ENCODE data around the gene ZNF785.

ZNF785 gene

DNA sequence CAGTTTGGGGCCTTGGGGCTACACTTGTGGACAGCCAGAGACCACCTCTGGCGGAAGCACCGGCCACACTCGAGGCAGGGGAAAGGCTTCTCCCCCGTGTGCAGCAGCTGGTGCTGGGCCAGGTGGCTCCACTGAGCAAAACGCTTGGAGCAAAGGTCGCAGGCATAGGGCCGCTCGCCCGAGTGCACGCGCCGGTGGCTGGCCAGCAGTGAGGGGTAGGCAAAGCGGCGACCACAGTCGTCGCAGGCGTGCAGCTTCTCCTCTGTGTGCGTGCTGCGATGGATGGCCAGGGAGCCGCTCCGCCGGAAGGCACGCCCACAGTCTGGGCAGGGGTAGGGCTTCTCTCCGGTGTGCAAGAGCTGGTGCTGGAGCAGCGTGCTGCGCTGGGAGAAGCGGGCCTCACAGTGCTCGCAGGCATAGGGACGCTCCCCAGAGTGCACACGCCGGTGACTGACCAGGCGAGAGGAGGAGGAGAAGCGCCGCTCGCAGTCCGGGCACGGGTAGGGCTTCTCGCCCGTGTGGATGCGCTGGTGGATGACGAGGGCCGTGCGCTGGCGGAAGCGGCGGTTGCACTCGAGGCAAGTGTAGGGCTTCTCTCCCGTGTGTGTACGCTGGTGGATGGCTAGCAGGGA is 18.9 kb upstream of the ZNF785 start:
- Histone ChIP-seq H3K79me1 (ENCODE audit: low read length) (no peaks in the 10 kb centered on the region), H3K9ac (ENCODE audit: low read length) (no peak overlapping the region), H3K18ac (ENCODE audit: low read length) (no peak overlapping the region), H2AK5ac (ENCODE audit: low read length) (no peak overlapping the region), H3K4me2 (ENCODE audit: low read length) (no peak overlapping the region), H3K4me3 (ENCODE audit: low read depth, low read length) (peak overlapping the region; percentile 16), H4K91ac (ENCODE audit: low read depth, low read length) (no peak overlapping the region), H3K14ac (ENCODE audit: low read length) (no peak overlapping the region), H2AFZ (ENCODE audit: insufficient read depth, low read length, poor library complexity) (no peak overlapping the region), H3K79me2 (ENCODE audit: control insufficient read depth, insufficient read depth, low read length, poor library complexity) (no peaks in the 10 kb centered on the region), H3K23ac (ENCODE audit: low read length) (no peak overlapping the region), H3K27me3 (ENCODE audit: insufficient read depth, low read length) (no peaks in the 10 kb centered on the region), H2BK5ac (ENCODE audit: low read depth, low read length, poor library complexity) (no peak overlapping the region), H3K27ac (ENCODE audit: low read depth, low read length) (no peak overlapping the region), H4K12ac (ENCODE audit: low read depth, low read length) (no peak overlapping the region), H2BK120ac (ENCODE audit: insufficient read depth, low read length, poor library complexity) (no peak overlapping the region), H4K8ac (ENCODE audit: low read depth, low read length) (no peak overlapping the region), H2BK12ac (ENCODE audit: low read length) (no peak overlapping the region), H3K4ac (ENCODE audit: low read depth, low read length) (no peak overlapping the region), H3K9me3 (ENCODE audit: insufficient read depth, low read depth, low read length) (peaks cover 2% of the 10 kb centered on the region), H3K4me1 (ENCODE audit: control insufficient read depth in 1 of 2, insufficient read depth in 2 of 2, low read length in 2 of 2) (no peaks in the 10 kb centered on the region), H3K36me3 (ENCODE audit: control insufficient read depth in 1 of 2, insufficient read depth in 2 of 2, low read length in 2 of 2) (peaks cover 15 to 30% of the 10 kb centered on the region in 2 experiments)
- no CpG with 5 or more reads among the region's 49 CpGs for WGBS (ENCODE audit: extremely low coverage, insufficient coverage, insufficient read length)
- no peak for DNase-seq

DNA sequence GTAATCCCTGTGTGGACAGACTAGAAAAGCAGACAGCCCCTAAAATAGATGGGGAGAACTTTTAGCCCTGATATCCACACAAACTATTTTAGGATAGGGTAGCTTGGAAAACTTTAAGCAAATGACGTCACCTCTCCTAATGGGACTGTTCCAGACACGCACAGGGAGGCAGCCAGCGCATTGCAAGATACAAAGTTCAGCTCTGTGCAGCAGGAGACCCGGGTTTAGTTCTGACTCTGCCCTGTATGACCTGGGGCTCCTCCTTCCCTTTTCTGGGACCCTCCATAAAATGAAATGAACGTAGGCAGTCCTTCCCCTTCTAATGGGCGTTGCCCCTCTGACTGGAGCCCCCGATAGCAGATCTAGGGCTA is 18.4 kb upstream of the ZNF785 start:
- no peak overlapping the region for H4K12ac ChIP-seq (ENCODE audit: low read depth, low read length)
- no peak overlapping the region for H3K9ac ChIP-seq (ENCODE audit: low read length)

DNA sequence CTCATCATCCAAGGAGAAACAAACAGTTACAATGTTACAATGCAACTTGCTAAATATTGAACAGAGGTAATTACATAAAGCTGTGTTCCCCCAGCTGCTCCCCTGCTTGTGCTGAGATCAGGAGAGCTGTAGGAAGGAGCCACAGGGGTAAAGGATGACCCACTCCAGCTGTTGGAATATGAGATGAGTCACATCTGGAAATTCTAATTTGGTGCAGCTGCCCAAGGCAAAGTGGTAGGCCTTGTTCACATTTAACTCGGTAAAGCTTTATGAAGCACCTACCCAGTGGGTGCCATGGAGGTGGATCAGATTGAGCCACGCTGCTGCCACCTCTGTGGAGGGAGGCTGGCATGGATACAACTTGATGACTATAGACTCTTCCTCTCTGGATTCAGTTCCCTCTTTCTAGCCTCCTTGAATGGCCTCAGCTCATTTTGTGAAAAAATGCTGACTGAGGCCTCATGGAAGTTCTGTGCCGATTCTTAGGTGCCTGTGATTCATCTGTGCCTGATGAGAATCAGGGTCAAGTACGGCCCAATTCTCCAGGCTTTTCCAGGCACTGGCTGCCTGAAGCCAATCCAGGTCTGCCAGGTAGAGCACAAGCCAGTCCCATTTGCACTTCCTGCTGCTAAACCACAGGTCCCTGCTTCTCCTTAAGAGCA is 17.2 kb upstream of the ZNF785 start:
- no peak overlapping the region for H4K8ac ChIP-seq (ENCODE audit: low read depth, low read length)
- no peak overlapping the region for H3K14ac ChIP-seq (ENCODE audit: low read length)
- no peak overlapping the region for H4K91ac ChIP-seq (ENCODE audit: low read depth, low read length)
- H2AFZ ChIP-seq (ENCODE audit: insufficient read depth, low read length, poor library complexity), result no peak overlapping the region
- no peaks in the 10 kb centered on the region for H3K79me1 ChIP-seq (ENCODE audit: low read length)
- H2AK5ac ChIP-seq (ENCODE audit: low read length), result no peak overlapping the region
- no peak overlapping the region for H3K4ac ChIP-seq (ENCODE audit: low read depth, low read length)
- peaks cover 14 to 28% of the 10 kb centered on the region in 2 experiments for H3K36me3 ChIP-seq (ENCODE audit: control insufficient read depth in 1 of 2, insufficient read depth in 2 of 2, low read length in 2 of 2)
- H2BK120ac ChIP-seq (ENCODE audit: insufficient read depth, low read length, poor library complexity), result no peak overlapping the region
- H3K9ac ChIP-seq (ENCODE audit: low read length), result no peak overlapping the region
- H3K4me3 ChIP-seq (ENCODE audit: low read depth, low read length), result no peak overlapping the region
- peaks cover 2% of the 10 kb centered on the region for H3K9me3 ChIP-seq (ENCODE audit: insufficient read depth, low read depth, low read length)
- no peak overlapping the region for H2BK5ac ChIP-seq (ENCODE audit: low read depth, low read length, poor library complexity)
- no peak overlapping the region for H3K4me2 ChIP-seq (ENCODE audit: low read length)
- peak in 1 of 2 donors; percentile 12 for DNase-seq
- no peaks in the 10 kb centered on the region for H3K27me3 ChIP-seq (ENCODE audit: insufficient read depth, low read length)
- no peak overlapping the region for H3K27ac ChIP-seq (ENCODE audit: low read depth, low read length)
- H3K18ac ChIP-seq (ENCODE audit: low read length), result no peak overlapping the region
- WGBS (ENCODE audit: extremely low coverage, insufficient coverage, insufficient read length), result no CpG with 5 or more reads among the region's 4 CpGs
- no peaks in the 10 kb centered on the region for H3K79me2 ChIP-seq (ENCODE audit: control insufficient read depth, insufficient read depth, low read length, poor library complexity)
- H3K4me1 ChIP-seq (ENCODE audit: control insufficient read depth in 1 of 2, insufficient read depth in 2 of 2, low read length in 2 of 2), result no peaks in the 10 kb centered on the region
- H3K23ac ChIP-seq (ENCODE audit: low read length), result no peak overlapping the region
- no peak overlapping the region for H4K12ac ChIP-seq (ENCODE audit: low read depth, low read length)
- H2BK12ac ChIP-seq (ENCODE audit: low read length), result no peak overlapping the region

More for the DNA sequence above, 18.4 kb upstream of the ZNF785 start:
- no peak overlapping the region for H4K91ac ChIP-seq (ENCODE audit: low read depth, low read length)
- H2BK12ac ChIP-seq (ENCODE audit: low read length), result no peak overlapping the region
- H2AK5ac ChIP-seq (ENCODE audit: low read length), result no peak overlapping the region
- H3K79me1 ChIP-seq (ENCODE audit: low read length), result no peaks in the 10 kb centered on the region
- H3K4me2 ChIP-seq (ENCODE audit: low read length), result no peak overlapping the region
- peaks cover 2% of the 10 kb centered on the region for H3K9me3 ChIP-seq (ENCODE audit: insufficient read depth, low read depth, low read length)
- no peak overlapping the region for H3K14ac ChIP-seq (ENCODE audit: low read length)
- H3K4me3 ChIP-seq (ENCODE audit: low read depth, low read length), result no peak overlapping the region
- no peak for DNase-seq
- no peaks in the 10 kb centered on the region for H3K4me1 ChIP-seq (ENCODE audit: control insufficient read depth in 1 of 2, insufficient read depth in 2 of 2, low read length in 2 of 2)
- H3K27ac ChIP-seq (ENCODE audit: low read depth, low read length), result no peak overlapping the region
- H2BK5ac ChIP-seq (ENCODE audit: low read depth, low read length, poor library complexity), result no peak overlapping the region
- no peak overlapping the region for H3K18ac ChIP-seq (ENCODE audit: low read length)
- H3K23ac ChIP-seq (ENCODE audit: low read length), result no peak overlapping the region
- H2BK120ac ChIP-seq (ENCODE audit: insufficient read depth, low read length, poor library complexity), result no peak overlapping the region
- no CpG with 5 or more reads among the region's 7 CpGs for WGBS (ENCODE audit: extremely low coverage, insufficient coverage, insufficient read length)
- H3K27me3 ChIP-seq (ENCODE audit: insufficient read depth, low read length), result no peaks in the 10 kb centered on the region
- H4K8ac ChIP-seq (ENCODE audit: low read depth, low read length), result no peak overlapping the region
- no peak overlapping the region for H2AFZ ChIP-seq (ENCODE audit: insufficient read depth, low read length, poor library complexity)
- peaks cover 15 to 30% of the 10 kb centered on the region in 2 experiments for H3K36me3 ChIP-seq (ENCODE audit: control insufficient read depth in 1 of 2, insufficient read depth in 2 of 2, low read length in 2 of 2)
- H3K4ac ChIP-seq (ENCODE audit: low read depth, low read length), result no peak overlapping the region
- no peaks in the 10 kb centered on the region for H3K79me2 ChIP-seq (ENCODE audit: control insufficient read depth, insufficient read depth, low read length, poor library complexity)

DNA sequence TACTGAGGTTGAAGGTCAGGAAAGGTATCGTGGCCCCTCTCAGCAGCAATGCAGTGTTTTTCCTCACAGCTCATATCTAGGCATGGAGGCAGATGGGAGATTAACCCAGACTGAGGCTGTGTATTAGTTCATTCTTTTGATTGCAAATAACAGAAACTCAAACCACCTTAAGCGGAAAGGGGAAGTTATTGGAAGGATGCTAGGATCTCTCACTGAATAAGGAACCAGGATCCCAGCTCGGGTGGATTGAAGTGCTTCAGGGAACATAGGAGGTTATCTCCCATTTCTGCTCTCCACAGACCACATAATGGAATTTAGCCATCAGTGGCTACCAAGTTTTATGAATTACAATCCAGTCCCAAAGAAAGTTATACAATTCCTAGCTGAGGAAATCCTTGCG is 16.5 kb upstream of the ZNF785 start:
- H3K4ac ChIP-seq (ENCODE audit: low read depth, low read length), result no peak overlapping the region
- H3K79me2 ChIP-seq (ENCODE audit: control insufficient read depth, insufficient read depth, low read length, poor library complexity), result no peaks in the 10 kb centered on the region
- no peak overlapping the region for H3K4me2 ChIP-seq (ENCODE audit: low read length)
- no peak overlapping the region for H3K9ac ChIP-seq (ENCODE audit: low read length)
- H3K23ac ChIP-seq (ENCODE audit: low read length), result no peak overlapping the region
- H3K18ac ChIP-seq (ENCODE audit: low read length), result no peak overlapping the region
- H2AK5ac ChIP-seq (ENCODE audit: low read length), result no peak overlapping the region
- H3K36me3 ChIP-seq (ENCODE audit: control insufficient read depth in 1 of 2, insufficient read depth in 2 of 2, low read length in 2 of 2), result peaks cover 12 to 27% of the 10 kb centered on the region in 2 experiments
- H3K9me3 ChIP-seq (ENCODE audit: insufficient read depth, low read depth, low read length), result peaks cover 2% of the 10 kb centered on the region
- no peak overlapping the region for H2BK120ac ChIP-seq (ENCODE audit: insufficient read depth, low read length, poor library complexity)
- H4K91ac ChIP-seq (ENCODE audit: low read depth, low read length), result no peak overlapping the region
- H2BK5ac ChIP-seq (ENCODE audit: low read depth, low read length, poor library complexity), result no peak overlapping the region
- H3K79me1 ChIP-seq (ENCODE audit: low read length), result no peaks in the 10 kb centered on the region
- peak in 1 of 2 donors; percentile 1 for DNase-seq
- no peak overlapping the region for H3K14ac ChIP-seq (ENCODE audit: low read length)
- no peaks in the 10 kb centered on the region for H3K4me1 ChIP-seq (ENCODE audit: control insufficient read depth in 1 of 2, insufficient read depth in 2 of 2, low read length in 2 of 2)
- WGBS (ENCODE audit: extremely low coverage, insufficient coverage, insufficient read length), result no CpG with 5 or more reads among the region's 4 CpGs
- H2AFZ ChIP-seq (ENCODE audit: insufficient read depth, low read length, poor library complexity), result no peak overlapping the region
- no peak overlapping the region for H2BK12ac ChIP-seq (ENCODE audit: low read length)
- H4K8ac ChIP-seq (ENCODE audit: low read depth, low read length), result no peak overlapping the region
- no peak overlapping the region for H3K4me3 ChIP-seq (ENCODE audit: low read depth, low read length)
- no peaks in the 10 kb centered on the region for H3K27me3 ChIP-seq (ENCODE audit: insufficient read depth, low read length)
- no peak overlapping the region for H3K27ac ChIP-seq (ENCODE audit: low read depth, low read length)
- H4K12ac ChIP-seq (ENCODE audit: low read depth, low read length), result no peak overlapping the region

Measured in trophoblast cell (in vitro differentiated cells and primary cell).